GM21737 (cell line): Measurements from ENCODE around the gene BTN1A1.

Experiments
- ATAC-seq: cut with Tn5 transposase; IDR thresholded peaks from one replicate; pipeline ENCODE4 v1.9.1; 2021; ENCODE audit warnings: mild to moderate bottlenecking, moderate library complexity; ENCODE audit not compliant: unreplicated experiment

Gene BTN1A1

GRCh38 chr6:26475823-26476729 is 24.0 kb upstream of the BTN1A1 start:
- no peak for ATAC-seq

DNA sequence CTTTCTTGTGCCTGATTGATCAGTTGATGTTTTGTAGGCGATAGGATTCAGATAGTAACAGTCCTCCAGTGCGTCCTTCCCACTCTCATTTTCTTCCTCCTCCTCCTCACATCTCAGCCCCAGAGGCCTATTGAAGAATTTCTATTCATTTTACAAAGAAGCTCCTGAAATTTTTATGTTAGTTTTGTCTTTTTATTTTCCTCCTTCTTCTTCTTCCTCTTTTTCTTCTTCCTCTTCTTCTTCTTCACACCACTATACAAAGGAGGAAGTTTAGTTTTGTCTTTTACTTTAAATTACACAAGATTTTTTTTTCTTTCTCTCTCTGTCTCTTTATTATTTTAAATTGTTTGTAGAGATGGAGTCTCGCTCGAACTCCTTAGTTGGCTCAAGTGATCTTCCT is 23.2 kb upstream of the BTN1A1 start:
- ATAC-seq = no peak

DNA sequence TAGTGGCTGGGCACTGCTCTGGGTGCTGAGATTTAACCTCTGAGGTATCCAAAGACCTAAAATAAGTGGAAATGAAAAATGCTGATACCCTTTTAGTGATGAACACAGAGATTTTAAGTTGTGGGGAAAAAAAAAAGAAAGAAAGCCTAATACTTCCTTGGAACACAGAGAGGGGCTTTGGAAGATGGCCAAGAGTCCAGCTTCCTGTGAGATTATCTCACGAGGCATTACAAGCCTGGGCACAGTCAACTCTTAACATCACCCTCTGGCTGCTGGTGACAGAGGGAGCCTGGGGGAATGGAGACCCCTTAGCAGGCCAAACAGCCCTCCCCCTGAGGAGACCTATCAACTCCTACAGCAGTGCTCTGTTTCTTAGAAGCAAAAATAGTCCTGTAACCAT is 22.7 kb upstream of the BTN1A1 start:
- no peak for ATAC-seq

DNA sequence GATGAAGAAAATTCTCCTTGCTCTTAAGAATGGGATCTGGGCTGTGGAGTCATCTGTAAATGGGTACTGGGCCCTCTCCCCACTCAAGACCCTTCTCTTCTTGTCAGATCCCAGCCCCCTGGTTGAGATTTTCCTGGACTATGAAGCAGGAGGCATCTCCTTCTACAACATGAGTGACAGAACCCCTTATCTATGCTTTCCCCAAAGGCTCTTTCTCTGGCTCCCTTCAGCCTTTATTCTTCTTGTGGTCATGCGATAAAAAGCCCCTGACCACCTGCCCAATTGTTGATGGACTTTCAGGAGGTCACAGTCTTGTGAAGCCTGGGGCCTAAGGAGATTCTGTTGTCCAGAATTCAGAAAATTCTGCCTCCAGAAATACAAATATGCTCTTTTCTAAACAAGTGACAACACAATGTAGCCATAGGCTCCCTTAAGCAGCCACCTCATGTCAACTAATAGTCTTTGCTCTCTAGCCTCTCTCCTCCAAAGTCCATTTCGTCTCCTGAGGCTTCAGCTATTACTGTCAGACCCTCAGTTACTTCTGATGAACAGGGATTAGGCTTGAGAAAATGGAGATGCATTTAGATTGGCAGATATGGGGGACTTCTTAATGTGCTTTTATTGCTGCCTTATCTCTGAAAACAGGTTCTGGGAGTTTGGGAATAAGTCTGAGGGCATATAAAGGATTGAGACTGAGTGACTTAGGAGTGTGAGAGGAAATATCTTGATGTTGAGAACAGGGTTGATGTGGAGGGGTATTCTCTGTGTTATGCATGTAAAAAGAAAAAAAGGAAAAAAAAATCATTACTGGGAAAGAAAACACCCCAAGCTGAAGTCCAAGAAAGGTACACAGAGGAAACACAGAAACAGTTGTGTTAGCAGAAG is 21.8 kb upstream of the BTN1A1 start:
- ATAC-seq = no peak

GRCh38 chr6:26478985-26479278 is 21.2 kb upstream of the BTN1A1 start:
- no peak for ATAC-seq

GRCh38 chr6:26482338-26482737 is 17.8 kb upstream of the BTN1A1 start:
- no peak for ATAC-seq

- ATAC-seq = no peak
Observed at GRCh38 chr6:26483727-26484126, 16.4 kb upstream of the BTN1A1 start.

GRCh38 chr6:26484161-26484560 is 15.9 kb upstream of the BTN1A1 start:
- ATAC-seq = no peak

- ATAC-seq = no peak
Observed at GRCh38 chr6:26485112-26485780, 14.9 kb upstream of the BTN1A1 start.

DNA sequence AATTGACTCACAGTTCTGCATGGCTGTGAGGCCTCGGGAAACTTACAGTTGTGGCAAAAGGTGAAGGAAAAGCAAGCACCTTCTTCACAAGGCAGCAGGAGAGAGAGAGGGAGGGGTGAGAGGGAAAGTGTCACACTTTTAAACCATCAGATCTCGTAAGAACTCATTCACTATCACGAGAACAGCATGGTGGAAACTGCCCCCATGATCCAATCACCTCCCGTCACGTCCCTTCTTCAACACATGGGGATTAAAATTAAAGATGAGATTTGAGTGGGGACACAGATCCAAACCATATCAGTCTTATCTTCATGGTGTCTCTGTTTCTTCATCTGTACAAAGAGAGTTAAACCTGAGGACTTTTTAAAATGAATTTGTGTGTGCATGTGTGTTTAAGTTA is 13.7 kb upstream of the BTN1A1 start:
- no peak for ATAC-seq

DNA sequence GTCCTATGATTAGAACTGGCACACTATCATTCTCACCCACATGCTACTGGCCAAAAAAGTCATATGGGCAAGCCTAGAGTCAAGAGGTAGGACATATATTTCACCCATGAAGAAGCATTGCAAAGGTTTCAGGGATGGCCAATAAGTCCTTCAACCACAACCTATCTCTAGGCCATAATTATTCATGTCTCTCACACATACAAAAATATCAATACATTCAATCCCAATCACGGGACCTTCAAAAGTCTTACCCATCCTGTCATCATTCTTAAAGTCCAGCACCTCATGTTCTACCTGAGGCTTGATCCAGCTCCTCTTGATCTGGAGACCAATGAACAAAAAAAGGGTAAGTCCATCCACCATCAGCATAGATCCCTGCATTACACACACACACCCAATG is 12.6 kb upstream of the BTN1A1 start:
- no peak for ATAC-seq

- ATAC-seq = no peak
Observed at GRCh38 chr6:26489996-26490964, 9.8 kb upstream of the BTN1A1 start.

DNA sequence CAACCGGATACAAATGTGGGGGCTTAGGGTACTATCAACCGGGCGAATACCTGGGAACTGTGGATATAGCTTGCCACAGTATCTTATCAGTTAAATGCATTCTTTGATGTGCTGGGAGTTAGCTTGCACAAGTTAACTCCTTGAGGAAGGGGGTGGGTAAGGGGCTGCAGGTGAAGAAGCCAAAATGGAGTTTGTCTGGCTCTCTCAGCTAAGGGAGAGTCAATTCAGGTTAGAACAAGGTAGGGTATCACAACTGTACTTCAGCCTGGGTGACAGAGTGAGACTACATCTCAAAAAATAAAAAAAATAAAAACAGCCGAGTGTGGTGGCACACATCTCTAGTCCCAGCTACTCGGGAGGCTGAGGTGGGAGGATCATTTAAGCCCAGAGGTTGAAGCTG is 8.5 kb upstream of the BTN1A1 start:
- no peak for ATAC-seq

GRCh38 chr6:26493258-26493657 is 6.8 kb upstream of the BTN1A1 start:
- no peak for ATAC-seq

DNA sequence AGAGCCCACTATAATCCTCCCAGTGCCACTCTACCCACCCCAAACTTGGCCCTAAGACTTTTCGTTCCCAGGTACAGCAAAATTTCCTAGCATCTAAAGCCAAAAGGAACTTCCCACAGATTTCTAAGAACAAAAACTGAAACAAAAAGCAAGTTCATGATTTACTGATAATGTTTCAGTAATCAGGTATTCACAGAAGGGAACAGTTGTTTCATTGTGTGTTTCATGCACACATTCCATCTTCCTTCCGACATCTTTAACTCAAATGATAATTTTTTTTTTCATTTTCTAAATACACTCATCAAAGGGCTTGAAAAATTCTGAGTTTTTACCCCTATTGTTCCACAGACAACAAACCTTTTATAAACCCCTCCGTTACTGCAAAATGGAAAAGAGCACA is 6.0 kb upstream of the BTN1A1 start:
- ATAC-seq = no peak

DNA sequence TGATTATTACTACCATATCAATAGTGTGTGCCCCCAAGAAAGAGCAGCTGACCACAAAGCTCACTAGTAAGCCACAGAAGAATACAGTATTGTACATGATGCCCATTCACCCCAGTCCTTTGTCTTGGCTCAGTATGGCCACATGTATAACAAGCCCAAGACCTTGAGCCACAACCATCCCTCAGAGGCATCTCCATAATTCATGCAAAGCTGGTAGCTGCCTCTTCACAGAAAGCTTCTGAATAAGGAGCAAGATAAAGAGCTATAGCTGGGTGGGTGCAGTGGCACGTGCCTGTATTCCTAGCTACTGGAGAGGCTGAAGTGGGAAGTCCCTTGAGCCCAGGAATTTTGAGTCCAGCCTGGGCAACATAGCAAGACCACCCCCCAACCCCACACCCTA is 4.8 kb upstream of the BTN1A1 start:
- no peak for ATAC-seq

- no peak for ATAC-seq
Observed at GRCh38 chr6:26497610-26498009, 2.5 kb upstream of the BTN1A1 start.

- no peak for ATAC-seq
Observed at GRCh38 chr6:26501482-26501986, 1.4 kb downstream of the BTN1A1 start.

DNA sequence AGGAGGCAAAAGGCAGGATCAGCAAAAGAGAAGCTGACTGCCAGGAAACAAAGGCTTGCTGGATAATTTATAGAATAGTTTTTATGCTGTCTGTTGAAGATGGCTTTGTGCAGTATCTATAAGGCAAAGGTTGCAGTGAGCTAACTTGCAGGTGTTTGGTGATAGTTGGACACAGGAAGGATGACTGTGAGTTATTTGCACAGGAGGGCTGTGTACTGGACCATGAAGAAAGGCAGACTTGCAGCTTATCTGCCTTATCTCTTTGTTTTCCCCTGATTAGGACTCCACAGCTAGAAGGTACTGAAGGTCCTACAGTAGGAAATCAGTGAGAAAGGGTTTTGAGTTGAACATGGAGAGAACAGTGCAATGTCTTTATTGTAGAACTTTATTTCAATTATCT is 2.1 kb downstream of the BTN1A1 start:
- ATAC-seq = peak; percentile 74

DNA sequence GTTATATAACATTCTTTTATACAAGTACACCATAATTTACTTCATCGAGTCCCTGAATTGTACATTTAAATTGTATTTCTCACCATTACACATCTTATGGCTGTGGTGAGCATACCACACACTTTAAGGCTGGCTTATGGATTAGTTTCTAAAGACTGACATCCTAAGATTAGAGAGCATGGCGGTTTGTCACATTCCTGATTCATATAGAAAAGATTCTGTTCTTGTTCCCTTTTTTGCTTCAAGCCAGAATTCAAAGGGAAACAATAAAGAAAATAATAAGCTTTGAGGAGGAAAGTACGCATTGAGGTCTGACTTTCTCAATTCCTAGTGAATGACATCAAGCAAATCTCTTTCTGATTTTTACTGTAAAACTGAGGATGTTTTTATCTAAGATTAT is 2.5 kb downstream of the BTN1A1 start:
- ATAC-seq = no peak
